GM12878 (cell line): ENCODE measurements around the gene RFWD3. TPM values are rescaled to one million over a fixed set of nuclear protein-coding genes. Genes with fewer than 3 reads are reported as not detected.

Experiments
- ATAC-seq: fragments of 200-7000 bp; cut with Tn5 transposase; 3 replicates; pipeline ENCODE4 v1.9.1; 2020; ENCODE audit warnings: mild to moderate bottlenecking, moderate library complexity
- BruUV-seq: library from RNA; stranded (reverse); fragments of 400-500 nt; replicated peaks from 2 replicates; lab custom pipeline; 2021; lab: Mats Ljungman, UMichigan
- CTCF ChIA-PET: fragments of 300-600 bp; sonication (Branson Sonifier 250); formaldehyde crosslinking; extraction: SDS; loops from one replicate; lab custom pipeline; 2021; ENCODE audit warnings: inconsistent platforms; lab: Yijun Ruan, JAX
- POLR2A ChIA-PET: fragments of 350-600 bp; formaldehyde crosslinking; extraction: SDS; loops from one replicate; lab custom pipeline; 2021; ENCODE audit warnings: inconsistent platforms; lab: Charles Lee
- RAD21 ChIA-PET: fragments of 300-600 bp; sonication (Branson Sonifier 250); formaldehyde crosslinking; loops from one replicate; lab custom pipeline; 2023; ENCODE audit warnings: antibody characterized with exemption; ENCODE audit not compliant: unreplicated experiment; lab: Charles Lee
- SMC1A ChIA-PET: fragments of 300-600 bp; sonication (Branson Sonifier 250); formaldehyde crosslinking; loops from one replicate; lab custom pipeline; 2023; ENCODE audit not compliant: unreplicated experiment, uncharacterized antibody; lab: Charles Lee
- DNase-seq: peaks from one replicate; pipeline ENCODE4 v3.0.0-alpha.2; 2011; ENCODE audit warnings: low read depth, low spot score
- FAIRE-seq: peaks from 3 replicates; lab custom pipeline; 2011; peaks lifted over from hg19 to GRCh38; lab: Jason Lieb, UNC
- H2AFZ ChIP-seq: 2 replicates; pipeline ENCODE4 v1.6.0; 2011; ENCODE audit warnings: low read depth, low read length, control low read depth; ENCODE audit not compliant: control insufficient read depth
- H3K27ac ChIP-seq: 2 replicates; pipeline ENCODE4 v1.5.1; 2011; ENCODE audit warnings: control low read depth; ENCODE audit not compliant: control insufficient read depth, insufficient read depth
- H3K27me3 ChIP-seq, 2 experiments: replicated peaks in 1 of 2; 2 replicates each; pipeline versions ENCODE4 v1.6.0 to v1.6.1; 2011; ENCODE audit warnings: low read length in 1 of 2; ENCODE audit not compliant: control insufficient read depth in 2 of 2, insufficient read depth in 2 of 2
- H3K36me3 ChIP-seq, 2 experiments: 2 replicates each; pipeline ENCODE4 v1.5.1; 2011; ENCODE audit warnings: low read length in 1 of 2; ENCODE audit not compliant: control insufficient read depth in 2 of 2, insufficient read depth in 2 of 2
- H3K4me1 ChIP-seq: 2 replicates; pipeline ENCODE4 v1.6.1; 2011; ENCODE audit warnings: mild to moderate bottlenecking, low read length, moderate library complexity, mixed read lengths; ENCODE audit not compliant: control insufficient read depth, insufficient read depth
- H3K4me2 ChIP-seq: 2 replicates; pipeline ENCODE4 v1.6.0; 2011; ENCODE audit warnings: control low read depth; ENCODE audit not compliant: control insufficient read depth, insufficient read depth
- H3K4me3 ChIP-seq: fragments of 200-600 bp; sonication (generic); 2 replicates; pipeline ENCODE4 v1.5.1; 2016
- H3K79me2 ChIP-seq: 2 replicates; pipeline ENCODE4 v1.6.0; 2011; ENCODE audit warnings: low read length; ENCODE audit not compliant: control insufficient read depth, insufficient read depth
- H3K9ac ChIP-seq: 2 replicates; pipeline ENCODE4 v1.8.0; 2011; ENCODE audit warnings: low read length, control low read depth, mixed read lengths; ENCODE audit not compliant: control insufficient read depth, insufficient read depth
- H3K9me3 ChIP-seq: replicated peaks from 3 replicates; pipeline ENCODE4 v1.5.1; 2011; ENCODE audit warnings: mild to moderate bottlenecking, low read length; ENCODE audit not compliant: control insufficient read depth, insufficient read depth
- H4K20me1 ChIP-seq: 2 replicates; pipeline ENCODE4 v1.6.0; 2011; ENCODE audit not compliant: control insufficient read depth, insufficient read depth
- CHD2 ChIP-seq: IDR thresholded peaks from 2 replicates; pipeline ENCODE4 v1.6.1; 2011; ENCODE audit warnings: low read depth, low read length, improper control_type of control experiment, borderline replicate concordance
- GABPA ChIP-seq: IDR thresholded peaks from 2 replicates; pipeline ENCODE4 v1.6.1; 2014; ENCODE audit warnings: antibody characterized with exemption, low read depth, mild to moderate bottlenecking, inconsistent platforms
- KAT2A ChIP-seq: conservative IDR thresholded peaks from 2 replicates; pipeline ENCODE4 v1.6.1; 2011; ENCODE audit warnings: low read depth, low read length; ENCODE audit not compliant: control insufficient read depth
- RELA ChIP-seq: fragments of 450-650 bp; IDR thresholded peaks from 2 replicates; pipeline ENCODE4 v1.8.0; 2014; ENCODE audit warnings: borderline replicate concordance; ENCODE audit not compliant: partially characterized antibody
- SPI1 ChIP-seq: IDR thresholded peaks from 2 replicates; pipeline ENCODE4 v1.6.1; 2011; ENCODE audit warnings: low read depth, mild to moderate bottlenecking, low read length, moderate library complexity, borderline replicate concordance; ENCODE audit not compliant: insufficient read depth
- ZBTB40 ChIP-seq: fragments of 450-650 bp; IDR thresholded peaks from 2 replicates; pipeline ENCODE4 v1.6.1; 2016; ENCODE audit warnings: mild to moderate bottlenecking, moderate library complexity, borderline replicate concordance
- ZZZ3 ChIP-seq: IDR thresholded peaks from 2 replicates; pipeline ENCODE4 v1.6.1; 2011; ENCODE audit warnings: low read depth; ENCODE audit not compliant: control insufficient read depth, insufficient read length
- WGBS: methylation state at CpG from one replicate; pipeline ENCODE4 v1.1.6; 2016; ENCODE audit warnings: low lambda C conversion rate; ENCODE audit not compliant: insufficient replicate concordance, insufficient coverage; ENCODE audit errors: missing lambda C conversion rate; 5-methylcytosine and 5-hydroxymethylcytosine counted together
- in situ Hi-C: fragments of 300-500 bp; cut with MboI; formaldehyde crosslinking; loops from 9 replicates; pipeline ENCODE4 v1.14.3; 2018; ENCODE audit warnings: mixed read lengths
- intact Hi-C: fragments of 100-400 bp; cut with micrococcal nuclease; formaldehyde crosslinking; loops from one replicate; pipeline ENCODE4 v1.14.2; 2022; ENCODE audit not compliant: unreplicated experiment
- polyA plus RNA-seq, 11 experiments: library from polyadenylated mRNA; depleted of rRNA in 4 of 11; unstranded in 6 of 11; stranded (reverse) in 5 of 11; fragments of >200 nt; fragmentation: Nextera tagmentation in 4 of 11; fragmentation: Illumina TruSeq in 1 of 11; extraction: Ambion mirVana in 4 of 11; extraction: Trizol in 1 of 11; gene quantifications; 1 replicate in 1 of 11; 2 replicates in 10 of 11; pipeline versions ENCODE4 v1.2.1 to v1.2.3, GENCODE V29; 2011 to 2016; ENCODE audit warnings: inconsistent platforms in 2 of 11, missing spikeins in 2 of 11, low read depth in 1 of 11
- total RNA-seq, 4 experiments: library from RNA; depleted of rRNA in 3 of 4; stranded (reverse); fragments of >200 nt in 3 of 4; fragmentation: Illumina TruSeq in 1 of 4; extraction: Trizol in 1 of 4; gene quantifications; 2 replicates each; pipeline versions ENCODE4 v1.2.1 to v1.2.3, GENCODE V29; 2013 to 2021
- TF ChIP-seq, protein P1 (sequence below): fragments of 450-650 bp; formaldehyde crosslinking; IDR thresholded peaks from 2 replicates; pipeline ENCODE4 v1.4.0; 2022; ENCODE audit warnings: mild to moderate bottlenecking, moderate library complexity

RFWD3 gene
- total and polyA plus RNA-seq, 10 of the 15 experiments (the other 5 are each of a cell fraction or from before 2014, with no cell fraction given) = 10.7 to 78.5 (median 51.2) TPM

GRCh38 chr16:74627506-74628220, 39.0 kb downstream of the RFWD3 start:
- no peak overlapping the region for H3K4me3 ChIP-seq
- peak overlapping the region; percentile 25 for H3K27ac ChIP-seq
- H3K9me3 ChIP-seq = no peaks in the 10 kb centered on the region
- in situ Hi-C loops (loop anchor here (10.0 kb wide), 1 partner anchor 313 kb away; no protein-coding TSS in a partner anchor), intact Hi-C loops (no loop called here)
- H3K4me1 ChIP-seq = peaks cover 9% of the 10 kb centered on the region
- ATAC-seq = no peak; the same call in 2 of the 3 replicates
- SMC1A ChIA-PET = interaction anchor here (1.0 kb wide), 1 partner anchor 10 kb away, joined by 5 read pairs; no protein-coding TSS in a partner anchor
- H2AFZ ChIP-seq = no peak overlapping the region
- no TSS peak for BruUV-seq
- H4K20me1 ChIP-seq = no peaks in the 10 kb centered on the region; the same call in 1 of the 2 replicates
- H3K27me3 ChIP-seq = no peaks in the 10 kb centered on the region
- no peak for FAIRE-seq
- H3K9ac ChIP-seq = no peak overlapping the region
- no peak for DNase-seq
- POLR2A ChIA-PET = no interaction called here
- 54% methylated on average over 6 of the region's 6 CpGs for WGBS
- peaks cover 24 to 48% of the 10 kb centered on the region in 2 experiments for H3K36me3 ChIP-seq
- no peak overlapping the region; the same call in 1 of the 2 replicates for H3K4me2 ChIP-seq
- CTCF ChIA-PET = interaction anchor here (4.9 kb wide), 1 partner anchor 24 kb away, joined by 24 read pairs; no protein-coding TSS in a partner anchor
- TF ChIP-seq CHD2 (no peak), ZBTB40 (no peak), SPI1 (no peak), ZZZ3 (no peak), RELA (no peak), GABPA (no peak), KAT2A (no peak)
- TF ChIP-seq, protein P1, sequence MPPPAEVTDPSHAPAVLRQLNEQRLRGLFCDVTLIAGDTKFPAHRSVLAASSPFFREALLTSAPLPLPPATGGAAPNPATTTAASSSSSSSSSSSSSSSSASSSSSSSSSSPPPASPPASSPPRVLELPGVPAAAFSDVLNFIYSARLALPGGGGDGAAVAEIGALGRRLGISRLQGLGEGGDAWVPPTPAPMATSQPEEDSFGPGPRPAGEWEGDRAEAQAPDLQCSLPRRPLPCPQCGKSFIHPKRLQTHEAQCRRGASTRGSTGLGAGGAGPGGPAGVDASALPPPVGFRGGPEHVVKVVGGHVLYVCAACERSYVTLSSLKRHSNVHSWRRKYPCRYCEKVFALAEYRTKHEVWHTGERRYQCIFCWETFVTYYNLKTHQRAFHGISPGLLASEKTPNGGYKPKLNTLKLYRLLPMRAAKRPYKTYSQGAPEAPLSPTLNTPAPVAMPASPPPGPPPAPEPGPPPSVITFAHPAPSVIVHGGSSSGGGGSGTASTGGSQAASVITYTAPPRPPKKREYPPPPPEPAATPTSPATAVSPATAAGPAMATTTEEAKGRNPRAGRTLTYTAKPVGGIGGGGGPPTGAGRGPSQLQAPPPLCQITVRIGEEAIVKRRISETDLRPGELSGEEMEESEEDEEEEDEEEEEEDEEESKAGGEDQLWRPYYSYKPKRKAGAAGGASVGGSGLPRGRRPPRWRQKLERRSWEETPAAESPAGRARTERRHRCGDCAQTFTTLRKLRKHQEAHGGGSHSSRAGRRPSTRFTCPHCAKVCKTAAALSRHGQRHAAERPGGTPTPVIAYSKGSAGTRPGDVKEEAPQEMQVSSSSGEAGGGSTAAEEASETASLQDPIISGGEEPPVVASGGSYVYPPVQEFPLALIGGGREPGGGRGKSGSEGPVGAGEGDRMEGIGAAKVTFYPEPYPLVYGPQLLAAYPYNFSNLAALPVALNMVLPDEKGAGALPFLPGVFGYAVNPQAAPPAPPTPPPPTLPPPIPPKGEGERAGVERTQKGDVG (CRISPR knock-in tag) = no peak
- RAD21 ChIA-PET = interaction anchor here (0.6 kb wide), 1 partner anchor 14 kb away, joined by 4 read pairs; no protein-coding TSS in a partner anchor
- H3K79me2 ChIP-seq = no peaks in the 10 kb centered on the region
